Left kidney (tissue), 2 donors: ENCODE measurements around the gene NLRC5. TPM values are rescaled to one million over a fixed set of nuclear protein-coding genes. Genes with fewer than 3 reads are reported as not detected.
"Not testable (repeated sequence)": the region's sequence is repeated elsewhere in the genome, so short reads cannot be mapped to it uniquely, and the experiment has no call there.

ENCODE experiments used
- DNase-seq: peaks from one replicate; pipeline ENCODE4 v3.0.0-alpha.2; 2013
- polyA plus RNA-seq: library from polyadenylated mRNA; unstranded; fragments of 120-200 nt; gene quantifications from one replicate; pipeline ENCODE4 v1.2.1, GENCODE V29; 2013; ENCODE audit not compliant: insufficient read length

NLRC5 gene
- polyA plus RNA-seq, 1 donor = 5.3 TPM

DNA sequence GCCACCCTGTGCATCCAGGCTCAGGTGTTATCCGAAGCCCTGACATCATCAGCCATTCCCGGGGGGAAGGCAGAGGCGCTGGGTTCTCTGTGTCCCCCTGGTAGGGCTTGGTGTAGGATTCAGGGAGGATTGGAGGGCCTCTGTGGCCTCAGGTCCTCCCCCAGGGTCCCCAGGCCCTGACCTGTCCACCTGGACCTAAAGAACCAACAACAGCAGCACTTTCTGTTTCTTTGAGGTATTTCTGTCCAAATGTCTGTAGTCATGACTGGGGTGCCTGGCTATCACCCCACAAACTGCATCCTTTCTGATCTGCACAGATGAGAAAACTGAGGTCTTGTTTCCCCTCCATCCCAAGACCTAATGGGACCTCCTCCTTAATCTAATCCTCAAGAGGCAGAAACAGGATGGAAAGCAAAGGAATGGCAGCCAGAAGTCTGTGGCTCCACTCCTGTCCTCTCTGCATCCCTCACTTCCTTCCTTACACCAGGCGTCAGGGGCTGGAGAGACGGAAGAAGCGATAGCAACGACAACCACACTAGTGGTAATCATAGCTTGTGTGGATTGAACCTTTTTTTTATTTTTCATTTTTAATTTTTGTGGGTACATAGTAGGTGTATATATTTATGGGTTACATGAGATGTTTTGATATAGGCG lies 11.8 kb downstream of the NLRC5 start:
- no peak for DNase-seq

DNA sequence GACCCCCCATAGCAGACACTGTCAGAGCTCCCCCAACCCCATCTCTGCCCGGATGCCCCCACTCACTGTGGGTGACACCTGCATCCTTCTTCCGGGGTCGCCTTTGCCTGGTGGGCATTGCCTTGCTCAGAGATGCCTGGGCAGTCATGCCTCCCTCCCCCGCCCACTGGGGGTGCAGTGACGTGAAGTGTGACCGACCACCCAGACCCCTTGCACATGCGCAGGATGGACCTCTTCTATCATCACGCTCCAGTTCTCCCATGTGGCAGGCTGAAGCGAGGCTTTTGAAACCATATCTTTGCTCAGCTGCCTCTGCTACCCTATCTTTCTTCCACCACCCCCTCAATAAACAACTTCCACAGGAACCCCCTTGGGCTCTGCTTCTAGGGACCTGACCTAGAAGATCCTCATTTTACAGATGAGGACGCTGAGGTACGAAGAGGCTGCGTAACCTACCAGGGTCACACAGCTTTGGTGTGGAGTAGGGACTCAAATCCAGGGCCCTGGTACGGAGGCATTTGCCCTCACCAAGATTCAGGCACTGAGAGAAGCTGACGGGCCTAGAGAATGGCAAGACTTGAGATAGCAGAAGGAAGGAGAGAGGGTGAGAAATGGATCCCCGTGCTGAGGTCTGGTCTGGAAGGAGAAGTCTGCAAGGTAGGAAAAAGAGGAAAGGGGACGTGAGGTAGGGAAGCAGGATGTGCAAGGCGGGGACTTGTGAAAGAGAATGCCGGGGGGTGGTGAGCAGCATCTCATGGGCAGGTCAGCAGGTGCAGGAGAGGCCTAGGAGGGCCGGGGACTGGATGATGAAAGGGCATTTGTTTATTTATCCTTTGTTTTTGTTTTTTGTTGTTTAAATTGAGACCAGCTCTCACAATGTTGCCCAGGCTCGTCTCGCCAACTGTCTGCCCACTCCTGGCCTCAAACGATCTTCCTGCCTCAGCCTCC lies 14.4 kb downstream of the NLRC5 start:
- peak; percentile 28 for DNase-seq

DNA sequence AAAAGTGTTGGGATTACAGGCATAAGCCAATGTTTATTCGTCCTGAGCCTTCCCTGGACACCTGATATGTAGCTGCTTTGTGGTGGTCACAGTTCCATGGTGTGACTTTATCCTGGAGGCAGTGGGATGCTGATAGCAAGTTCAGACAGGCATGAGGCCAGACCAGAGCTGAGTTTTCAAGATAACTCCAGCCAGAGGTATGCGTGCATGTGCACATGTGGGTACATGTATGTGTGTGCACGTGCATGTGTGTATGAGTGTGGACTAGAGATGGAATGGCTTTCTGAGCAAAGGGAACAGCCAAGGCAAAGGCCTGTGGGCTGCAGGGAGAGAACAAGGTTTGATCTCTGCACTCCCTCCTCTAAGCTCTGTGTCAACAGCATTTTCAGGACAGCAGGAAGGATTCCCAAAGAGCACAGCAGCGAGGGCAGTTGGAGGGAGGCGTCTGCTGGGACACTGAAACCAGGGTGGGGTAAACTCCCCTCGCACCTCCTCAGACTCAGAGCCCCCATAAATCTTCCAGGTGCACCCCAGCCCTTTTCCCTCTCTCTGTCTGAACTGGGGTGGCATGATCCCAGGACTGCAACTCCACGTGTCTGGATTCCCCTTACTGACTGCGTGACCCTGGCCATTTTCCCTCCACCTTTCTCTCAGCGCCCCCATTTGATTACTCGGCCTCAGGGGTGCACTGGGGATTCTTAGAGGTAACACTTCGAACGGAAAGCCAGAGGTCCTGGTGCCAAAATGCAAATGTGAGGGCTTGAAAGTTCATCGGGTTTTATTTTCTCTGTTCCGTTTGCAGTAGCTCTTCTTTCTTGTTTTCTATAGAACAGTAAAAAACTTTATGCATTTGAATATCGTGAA lies 15.3 kb downstream of the NLRC5 start:
- DNase-seq = no peak

DNA sequence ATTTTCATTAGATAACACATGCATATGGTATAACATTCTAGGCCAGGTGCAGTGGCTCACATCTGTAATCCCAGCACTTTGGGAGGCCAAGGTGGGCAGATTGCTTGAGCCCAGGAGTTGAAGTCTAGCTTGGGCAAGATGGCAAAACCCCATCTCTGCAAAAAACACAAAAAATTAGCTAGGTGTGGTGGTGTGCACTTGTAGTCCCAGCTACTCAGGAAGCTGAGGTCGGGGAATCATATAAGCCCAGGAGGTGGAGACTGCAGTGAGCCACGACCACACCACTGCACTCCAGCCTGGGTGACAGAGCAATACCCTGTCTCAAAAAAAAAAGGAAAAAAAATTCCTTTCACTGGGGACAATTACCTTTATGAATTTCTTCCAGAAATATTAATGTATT lies 16.2 kb downstream of the NLRC5 start:
- DNase-seq = not testable (repeated sequence)

DNA sequence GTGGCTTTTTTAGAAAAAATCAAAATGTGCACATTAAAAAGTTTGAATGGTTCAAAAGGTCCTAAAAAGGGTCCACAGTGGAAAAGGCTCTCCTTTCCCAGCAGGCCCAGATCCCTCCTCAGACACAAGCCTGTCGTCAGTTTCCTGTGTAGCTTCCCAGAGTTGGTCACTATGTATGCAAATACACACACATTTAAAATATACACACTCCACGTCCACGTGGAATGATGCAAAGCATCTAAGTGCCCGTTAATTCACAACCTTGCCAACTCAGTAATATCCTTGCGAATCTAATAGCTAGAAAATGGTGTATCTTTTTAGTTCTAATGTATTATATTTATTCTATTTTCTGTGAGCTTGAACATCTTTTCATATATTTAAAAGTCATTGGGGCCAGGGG lies 17.7 kb downstream of the NLRC5 start:
- no peak for DNase-seq

DNA sequence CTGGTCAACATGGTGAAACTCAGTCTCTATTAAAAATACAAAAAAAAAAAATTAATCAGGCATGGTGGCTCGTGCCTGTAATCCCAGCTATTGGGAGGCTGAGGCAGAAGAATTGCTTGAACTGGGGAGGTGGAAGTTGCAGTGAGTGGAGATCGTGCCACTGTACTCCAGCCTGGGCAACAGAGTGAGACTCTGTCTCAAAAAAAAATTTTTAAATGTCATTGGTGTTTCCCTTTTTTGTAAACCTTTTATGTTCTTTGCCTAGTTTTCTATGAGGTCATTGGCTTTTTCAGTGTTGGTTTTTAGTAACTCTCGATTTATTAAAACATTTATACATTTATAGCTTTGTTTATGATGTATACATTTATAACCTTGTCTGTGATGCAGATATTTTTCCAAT lies 18.2 kb downstream of the NLRC5 start:
- no peak for DNase-seq

DNA sequence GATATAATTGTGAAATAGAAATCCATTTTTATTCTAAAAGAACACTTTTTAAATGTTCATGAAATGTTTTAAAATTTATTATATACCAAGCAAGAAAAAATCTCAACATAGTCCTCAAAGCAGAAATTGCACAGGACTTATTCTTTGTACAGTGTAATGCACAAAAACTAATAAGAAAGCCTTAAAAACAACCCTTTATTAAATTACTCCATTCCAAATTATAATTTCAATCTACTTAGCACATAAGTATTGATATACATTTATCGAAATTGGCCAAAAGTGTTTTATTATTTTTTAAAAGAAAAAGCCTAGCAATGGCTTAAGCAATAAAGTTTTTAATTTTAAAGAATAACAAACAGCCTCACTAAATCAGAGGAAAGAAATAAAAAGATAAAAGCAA lies 19.1 kb downstream of the NLRC5 start:
- DNase-seq = no peak

DNA sequence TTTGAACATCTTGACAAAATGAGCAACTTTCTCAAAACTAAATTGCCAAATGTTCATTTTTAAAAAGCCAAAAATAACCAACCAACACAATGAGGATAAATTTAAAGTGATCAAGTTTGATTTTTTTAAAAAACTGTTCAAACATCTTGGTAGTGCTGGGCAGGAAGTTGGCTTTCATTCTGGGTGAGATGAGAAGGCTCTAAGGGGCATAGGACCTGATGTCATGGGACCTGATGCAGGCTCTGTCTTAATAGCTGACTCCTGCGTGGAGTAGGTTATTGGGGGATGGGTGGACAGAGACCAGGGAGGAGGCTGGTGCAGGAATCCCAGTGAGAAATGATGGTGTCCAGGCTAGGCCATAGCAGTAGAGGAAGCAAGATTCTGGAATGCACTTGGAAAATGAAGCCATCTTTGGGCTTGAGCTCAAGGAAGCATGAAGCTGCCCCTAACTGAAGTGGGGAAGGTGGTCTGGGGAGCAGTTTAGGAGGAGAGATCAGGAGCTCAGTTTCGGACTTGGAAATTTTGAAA lies 20.4 kb downstream of the NLRC5 start:
- DNase-seq = no peak

DNA sequence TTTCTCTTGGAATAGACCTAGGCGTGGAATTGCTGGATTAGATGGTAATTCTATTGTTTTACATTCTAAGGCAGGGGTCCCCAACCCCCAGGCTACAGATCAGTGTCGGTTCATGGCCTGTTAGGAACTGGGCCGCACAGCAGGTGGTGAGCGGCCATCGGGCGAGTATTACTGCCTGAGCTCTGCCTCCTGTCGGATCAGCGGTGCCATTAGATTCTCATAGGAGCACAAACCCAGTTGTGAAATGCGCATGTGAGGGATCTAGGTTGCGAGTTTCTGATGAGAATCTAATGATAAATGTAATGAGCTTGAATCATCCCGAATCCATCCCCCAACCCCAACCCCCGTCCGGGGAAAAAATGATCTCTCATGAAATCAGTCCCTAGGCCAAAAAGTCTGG lies 23.0 kb downstream of the NLRC5 start:
- DNase-seq = no peak

DNA sequence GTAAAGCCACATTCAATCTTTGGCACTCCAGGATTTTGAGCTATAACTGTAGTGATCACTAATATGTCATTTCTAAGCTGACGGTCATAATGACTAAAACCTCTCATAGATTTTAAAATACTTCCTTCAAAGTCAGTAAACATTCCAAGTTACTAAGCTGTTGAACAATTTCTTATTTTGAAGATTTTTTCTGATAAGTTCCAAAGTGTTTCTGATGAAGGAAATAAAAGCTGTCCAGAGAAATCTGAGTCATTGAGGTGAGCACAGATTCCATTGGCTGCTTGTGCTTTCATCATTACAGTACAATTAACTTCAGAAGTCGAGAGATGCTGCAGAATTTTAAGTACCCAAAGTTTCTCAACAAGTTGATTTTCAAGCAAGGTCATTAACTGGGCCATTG lies 23.9 kb downstream of the NLRC5 start:
- no peak for DNase-seq

DNA sequence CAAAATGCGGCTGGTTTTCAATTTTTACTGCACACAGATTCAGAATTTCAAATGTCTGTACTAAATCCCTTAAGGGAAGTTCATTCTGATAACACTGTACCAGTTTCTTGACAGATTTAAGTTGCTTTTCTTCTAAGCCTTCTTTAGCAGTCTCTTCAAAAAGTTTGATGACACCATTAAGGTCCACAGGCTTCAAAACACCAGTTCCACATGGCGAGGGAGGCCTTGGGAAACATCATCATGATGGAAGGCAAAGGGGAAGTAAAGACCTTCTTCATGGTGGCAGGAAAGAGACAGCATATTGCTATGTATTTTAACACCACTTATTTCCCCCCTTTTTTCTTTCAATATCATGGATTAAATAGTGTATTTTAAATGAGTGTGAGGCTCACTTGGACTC lies 24.5 kb downstream of the NLRC5 start:
- no peak for DNase-seq

DNA sequence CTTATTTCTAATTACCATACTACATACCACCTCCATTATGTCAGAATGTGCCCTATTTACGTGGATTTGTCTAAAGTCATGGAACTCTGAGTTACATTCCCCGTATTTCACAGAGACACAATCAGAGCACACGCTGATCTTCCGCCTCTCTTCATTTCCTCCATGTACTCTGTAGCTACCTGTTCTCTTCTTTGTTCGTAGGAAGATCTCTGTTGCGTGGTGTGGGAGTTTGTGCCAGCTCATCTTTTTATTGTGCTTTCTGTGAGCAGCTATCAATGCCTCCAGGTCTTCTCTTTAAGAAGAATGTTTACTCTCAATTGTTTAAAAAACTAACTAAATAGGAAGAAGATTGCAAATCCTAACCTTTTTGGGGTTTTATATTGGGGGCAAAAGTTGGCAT lies 26.9 kb downstream of the NLRC5 start:
- no peak for DNase-seq

DNA sequence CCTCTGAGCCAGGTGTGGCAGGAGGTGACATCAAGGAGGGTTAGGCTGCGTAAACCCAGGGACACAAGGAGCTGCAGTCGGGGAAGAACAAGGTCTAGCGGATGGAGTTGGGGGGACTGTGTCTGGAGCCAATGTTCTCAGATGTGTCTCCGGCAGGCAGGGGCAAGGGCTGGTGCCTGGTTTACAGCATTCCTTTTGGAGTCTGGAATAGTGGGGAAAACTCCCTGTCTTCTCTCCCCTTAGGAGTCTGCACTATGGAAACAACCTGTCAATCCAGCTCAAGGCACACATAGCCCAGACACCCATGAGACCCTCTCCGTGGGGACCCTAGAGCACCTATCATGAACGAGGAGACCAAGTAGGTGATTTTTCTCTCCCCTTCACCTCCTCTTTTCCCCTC lies 27.5 kb downstream of the NLRC5 start:
- DNase-seq = no peak

DNA sequence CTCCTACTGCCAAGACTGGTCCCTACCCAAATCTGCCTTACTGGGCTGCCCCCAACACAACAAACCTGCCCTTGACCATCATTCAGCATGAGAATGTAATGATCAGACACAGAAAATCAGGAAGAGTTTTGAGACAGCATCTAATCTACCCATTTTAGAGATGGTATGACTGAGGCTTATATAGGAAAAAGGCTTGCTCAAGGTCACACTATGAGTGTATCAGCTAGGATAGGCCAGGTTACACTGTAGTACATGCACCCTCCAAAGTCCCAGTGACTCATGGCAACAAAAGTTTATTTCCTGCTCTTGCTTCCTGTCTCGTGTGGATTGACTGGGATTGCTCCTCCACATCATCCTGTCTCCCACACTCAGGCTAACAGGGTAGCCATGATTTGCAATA lies 27.9 kb downstream of the NLRC5 start:
- DNase-seq = no peak

DNA sequence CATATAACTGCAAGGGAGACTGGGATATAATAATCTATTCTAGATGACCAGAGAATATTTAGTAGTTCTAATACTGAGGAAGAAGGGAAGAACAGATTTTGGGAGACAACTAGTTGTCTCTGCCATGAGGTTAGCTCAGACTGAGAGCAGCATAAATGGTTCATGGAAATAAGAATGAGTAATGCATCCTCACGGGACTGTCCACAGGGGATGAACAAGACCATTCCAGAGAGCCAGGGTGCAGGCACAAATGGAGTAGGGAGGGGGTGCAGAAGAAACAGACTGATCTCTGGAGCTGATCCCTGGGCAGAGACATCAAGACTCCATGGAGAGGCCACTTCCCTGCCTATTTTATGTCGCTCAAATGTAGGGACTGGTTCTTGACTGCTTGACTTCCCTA lies 30.4 kb downstream of the NLRC5 start:
- no peak for DNase-seq

DNA sequence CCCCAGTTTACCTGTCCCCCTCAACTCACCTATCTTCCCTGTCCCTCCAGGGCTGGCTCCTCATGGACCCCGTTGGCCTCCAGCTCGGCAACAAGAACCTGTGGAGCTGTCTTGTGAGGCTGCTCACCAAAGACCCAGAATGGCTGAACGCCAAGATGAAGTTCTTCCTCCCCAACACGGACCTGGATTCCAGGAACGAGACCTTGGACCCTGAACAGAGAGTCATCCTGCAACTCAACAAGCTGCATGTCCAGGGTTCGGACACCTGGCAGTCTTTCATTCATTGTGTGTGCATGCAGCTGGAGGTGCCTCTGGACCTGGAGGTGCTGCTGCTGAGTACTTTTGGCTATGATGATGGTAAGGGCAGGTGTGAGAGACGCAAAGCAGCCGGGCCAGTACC lies 31.3 kb downstream of the NLRC5 start:
- DNase-seq = no peak

DNA sequence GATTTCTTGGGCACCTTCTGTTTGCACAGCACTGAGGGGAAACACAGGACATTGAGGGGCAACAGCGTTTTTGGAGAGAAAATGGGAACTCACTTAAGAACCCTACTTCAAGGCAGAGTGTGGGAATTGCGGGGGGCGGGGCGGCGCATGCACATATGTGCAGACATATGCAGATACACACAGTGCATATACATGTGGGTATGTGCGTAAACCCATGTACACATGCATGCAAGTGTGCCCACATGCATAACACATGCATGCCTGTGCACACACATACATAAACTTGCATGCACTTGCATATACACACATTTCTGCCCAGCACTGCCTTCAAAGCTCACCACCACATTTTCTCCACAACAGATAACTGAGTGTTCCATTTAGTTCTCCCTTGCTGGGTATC lies 32.4 kb downstream of the NLRC5 start:
- no peak for DNase-seq

DNA sequence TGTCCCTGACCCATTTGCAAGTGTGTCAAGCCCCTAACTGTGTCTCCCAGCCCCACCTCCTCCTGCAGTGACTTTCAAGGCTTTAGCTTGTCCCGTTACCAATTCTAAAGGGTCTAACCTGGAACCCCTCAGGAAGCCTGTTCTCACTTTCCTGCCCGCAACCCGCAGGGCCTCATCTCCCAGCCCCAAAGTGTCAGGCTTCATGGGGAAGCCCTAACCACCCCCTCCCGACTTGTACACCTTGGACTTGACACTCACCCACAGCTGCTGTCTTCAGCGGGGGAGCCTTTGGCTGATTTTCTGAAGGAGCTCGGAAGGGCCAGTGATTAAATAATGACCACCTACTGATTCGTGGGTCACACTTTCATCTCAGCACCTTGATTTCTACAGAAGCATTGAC lies 33.1 kb downstream of the NLRC5 start:
- no peak for DNase-seq

DNA sequence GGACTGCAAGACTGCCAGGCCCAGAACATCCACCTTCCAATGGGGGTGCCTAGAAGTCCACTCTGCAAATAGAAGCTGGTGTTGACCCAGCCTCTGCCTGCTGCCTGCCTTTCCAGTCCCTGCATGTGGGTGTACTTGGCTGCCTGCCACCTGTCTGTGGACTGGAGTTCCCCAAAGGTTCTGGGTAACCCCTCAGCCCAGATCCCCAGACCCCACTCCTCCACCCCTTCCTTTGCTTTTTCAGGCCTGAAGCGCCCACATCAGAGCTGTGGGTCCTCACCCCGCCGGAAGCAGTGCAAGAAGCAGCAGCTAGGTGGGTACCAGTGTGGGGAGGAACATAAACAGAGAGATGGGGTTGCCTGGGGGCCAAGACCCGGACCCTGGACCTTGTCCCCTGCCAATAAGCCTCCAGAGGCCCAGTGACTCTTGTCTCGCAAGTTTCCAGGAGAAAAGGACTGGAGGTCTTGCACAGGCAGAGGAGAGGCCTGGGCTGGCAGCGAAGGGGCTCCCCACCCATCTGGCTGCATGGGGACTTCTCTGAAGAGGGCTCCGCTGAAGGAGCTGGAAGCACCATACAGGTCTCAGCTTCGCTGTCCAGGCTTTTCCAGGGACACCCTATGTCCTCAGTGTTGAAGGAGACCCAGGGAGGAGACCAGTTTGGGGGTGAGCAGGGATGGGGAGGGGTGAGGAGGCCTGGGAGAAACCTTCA lies 34.3 kb downstream of the NLRC5 start:
- DNase-seq = no peak

DNA sequence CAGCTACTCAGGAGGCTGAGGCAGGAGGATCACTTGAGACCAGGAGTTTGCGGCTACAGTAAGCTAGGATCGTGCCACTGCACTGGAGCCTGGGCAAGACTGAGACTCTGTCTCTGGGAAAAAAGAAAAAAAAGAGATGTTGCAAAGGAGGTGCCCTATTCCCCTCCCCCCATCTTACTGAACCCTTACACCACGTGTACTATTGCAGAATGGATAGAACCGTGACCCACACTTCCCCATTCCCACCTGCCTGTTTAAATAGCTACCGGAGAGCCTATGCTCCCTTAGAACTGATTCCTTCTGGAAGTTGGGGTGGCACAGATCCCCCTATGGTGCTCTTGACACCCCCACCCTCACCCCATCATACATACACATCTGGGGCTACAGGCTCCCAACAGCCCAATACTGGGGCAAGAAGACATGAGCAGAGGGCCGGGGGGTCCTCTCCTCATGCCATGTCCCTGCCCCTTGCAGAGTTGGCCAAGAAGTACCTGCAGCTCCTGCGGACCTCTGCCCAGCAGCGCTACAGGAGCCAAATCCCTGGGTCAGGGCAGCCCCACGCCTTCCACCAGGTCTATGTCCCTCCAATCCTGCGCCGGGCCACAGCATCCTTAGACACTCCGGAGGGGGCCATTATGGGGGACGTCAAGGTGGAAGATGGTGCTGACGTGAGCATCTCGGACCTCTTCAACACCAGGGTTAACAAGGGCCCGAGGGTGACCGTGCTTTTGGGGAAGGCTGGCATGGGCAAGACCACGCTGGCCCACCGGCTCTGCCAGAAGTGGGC lies 35.7 kb downstream of the NLRC5 start:
- no peak for DNase-seq
